Vagina (tissue), 2 donors: ENCODE data around the gene ALG8. TPM values are rescaled to one million over a fixed set of nuclear protein-coding genes. Genes with fewer than 3 reads are reported as not detected.

Experiments used
- DNase-seq, 2 donors: peaks; one replicate each; pipeline ENCODE4 v3.0.0-alpha.2; 2017; ENCODE audit errors: extremely low spot score in 2 of 2
- H3K27ac ChIP-seq: fragments of 200-600 bp; sonication (generic); one replicate; pipeline ENCODE4 v1.5.1; 2019
- H3K27me3 ChIP-seq: fragments of 200-600 bp; sonication (generic); one replicate; pipeline ENCODE4 v1.5.1; 2019
- H3K36me3 ChIP-seq, 2 donors: fragments of 200-600 bp; sonication (generic); one replicate each; pipeline ENCODE4 v1.5.1; 2017 to 2019
- H3K4me1 ChIP-seq: fragments of 200-600 bp; sonication (generic); one replicate; pipeline ENCODE4 v1.5.1; 2019
- H3K4me3 ChIP-seq, 2 donors: fragments of 200-600 bp; sonication (generic); 1 replicate in 1 of 2; 2 replicates in 1 of 2; pipeline ENCODE4 v1.5.1; 2016 to 2019
- H3K9me3 ChIP-seq: fragments of 200-600 bp; sonication (generic); one replicate; pipeline ENCODE4 v1.5.1; 2019
- POLR2A ChIP-seq, 2 donors: fragments of 450-650 bp; IDR thresholded peaks; one replicate each; pipeline ENCODE4 v1.6.1; 2017; ENCODE audit warnings: antibody characterized with exemption in 2 of 2, mild to moderate bottlenecking in 2 of 2, moderate library complexity in 2 of 2
- POLR2AphosphoS5 ChIP-seq, 2 donors: sonication (generic); formaldehyde crosslinking; IDR thresholded peaks; one replicate each; pipeline ENCODE4 v1.9.0; 2017; ENCODE audit warnings: antibody characterized with exemption in 2 of 2, mild to moderate bottlenecking in 2 of 2, low read depth in 1 of 2; ENCODE audit not compliant: insufficient read depth in 1 of 2
- intact Hi-C: fragments of 100-400 bp; cut with DNase I; formaldehyde crosslinking; loops from one replicate; pipeline ENCODE4 v1.15.1; 2023
- total RNA-seq: library from RNA; depleted of rRNA; stranded (reverse); fragments of >200 nt; gene quantifications from one replicate; pipeline ENCODE4 v1.2.3, GENCODE V29; 2016
- TF ChIP-seq, protein P1 (sequence below), 3 experiments: fragments of 450-650 bp in 2 of 3; fragments of 200-600 bp in 1 of 3; sonication (generic) in 1 of 3; IDR thresholded peaks; one replicate each; pipeline ENCODE4 v1.5.1; 2017 to 2019; ENCODE audit warnings: antibody characterized with exemption in 3 of 3, mild to moderate bottlenecking in 2 of 3, moderate library complexity in 2 of 3

ALG8 gene
- total RNA-seq, 1 donor from 2014 or later, result 20.9 TPM

DNA sequence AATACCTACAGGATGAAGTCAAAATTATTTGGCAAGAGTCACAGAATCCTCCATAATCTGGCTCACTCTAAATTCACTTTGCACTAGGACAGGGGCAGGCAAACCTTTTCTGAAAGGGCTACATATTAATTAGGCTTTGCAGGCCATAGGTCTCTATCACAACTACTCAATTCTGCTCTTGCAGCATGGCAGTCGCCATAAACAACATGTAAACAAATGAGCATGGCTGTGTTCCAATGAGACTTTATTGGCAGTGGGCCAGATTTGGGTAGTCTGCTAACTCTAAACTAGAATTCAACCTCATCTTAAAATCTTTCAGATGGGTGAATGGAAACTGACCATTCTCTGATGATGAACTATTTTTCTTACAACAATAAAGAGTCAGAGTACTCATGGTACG is 70.0 kb downstream of the ALG8 start:
- H3K4me3 ChIP-seq, result no peak overlapping the region
- intact Hi-C loops, result loop anchor here (10.0 kb wide), 1 partner anchor 115 kb away; the partner anchor contains the start of genes KCTD21 and USP35
- H3K27ac ChIP-seq, result no peak overlapping the region
- TF ChIP-seq POLR2AphosphoS5 (IDR thresholded peaks at IDR 0.05; ENCODE audit: insufficient read depth in 1 of 2, low read depth in 1 of 2) (no peak), POLR2A (IDR thresholded peaks at IDR 0.05) (no peak)
- TF ChIP-seq, protein P1, sequence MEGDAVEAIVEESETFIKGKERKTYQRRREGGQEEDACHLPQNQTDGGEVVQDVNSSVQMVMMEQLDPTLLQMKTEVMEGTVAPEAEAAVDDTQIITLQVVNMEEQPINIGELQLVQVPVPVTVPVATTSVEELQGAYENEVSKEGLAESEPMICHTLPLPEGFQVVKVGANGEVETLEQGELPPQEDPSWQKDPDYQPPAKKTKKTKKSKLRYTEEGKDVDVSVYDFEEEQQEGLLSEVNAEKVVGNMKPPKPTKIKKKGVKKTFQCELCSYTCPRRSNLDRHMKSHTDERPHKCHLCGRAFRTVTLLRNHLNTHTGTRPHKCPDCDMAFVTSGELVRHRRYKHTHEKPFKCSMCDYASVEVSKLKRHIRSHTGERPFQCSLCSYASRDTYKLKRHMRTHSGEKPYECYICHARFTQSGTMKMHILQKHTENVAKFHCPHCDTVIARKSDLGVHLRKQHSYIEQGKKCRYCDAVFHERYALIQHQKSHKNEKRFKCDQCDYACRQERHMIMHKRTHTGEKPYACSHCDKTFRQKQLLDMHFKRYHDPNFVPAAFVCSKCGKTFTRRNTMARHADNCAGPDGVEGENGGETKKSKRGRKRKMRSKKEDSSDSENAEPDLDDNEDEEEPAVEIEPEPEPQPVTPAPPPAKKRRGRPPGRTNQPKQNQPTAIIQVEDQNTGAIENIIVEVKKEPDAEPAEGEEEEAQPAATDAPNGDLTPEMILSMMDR (IDR thresholded peaks at IDR 0.05), result no peak
- no peak for DNase-seq
- H3K36me3 ChIP-seq, result peaks cover 0 to 25% of the 10 kb centered on the region in 2 donors
- no peaks in the 10 kb centered on the region for H3K9me3 ChIP-seq
- no peaks in the 10 kb centered on the region for H3K27me3 ChIP-seq
- H3K4me1 ChIP-seq, result peaks cover under 1% of the 10 kb centered on the region

DNA sequence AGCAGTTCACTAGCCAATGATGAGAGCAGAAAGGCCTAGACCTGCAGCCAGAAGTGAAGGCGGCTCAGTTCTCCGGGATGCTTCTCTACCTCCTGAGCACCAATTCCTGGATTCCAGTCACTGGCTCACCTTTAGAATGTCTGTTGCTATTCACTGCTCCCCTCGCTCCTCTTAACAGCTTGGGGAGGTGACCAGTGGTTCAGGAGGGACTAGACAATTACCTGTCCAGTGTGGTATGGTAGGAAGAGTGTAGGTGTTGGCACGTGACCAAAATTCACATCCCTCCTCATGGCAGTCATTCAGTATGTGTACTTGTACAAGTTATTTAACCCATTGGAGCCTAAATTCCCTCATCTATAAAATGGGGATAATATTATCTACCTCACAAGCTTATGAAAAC is 71.7 kb downstream of the ALG8 start:
- Histone ChIP-seq H3K4me1 (peaks cover 3% of the 10 kb centered on the region), H3K9me3 (no peaks in the 10 kb centered on the region), H3K4me3 (no peak overlapping the region), H3K27me3 (no peaks in the 10 kb centered on the region), H3K27ac (no peak overlapping the region), H3K36me3 (peaks cover 0 to 25% of the 10 kb centered on the region in 2 donors)
- no peak for DNase-seq
- TF ChIP-seq, protein P1 (IDR thresholded peaks at IDR 0.05), result no peak
- no peak for TF ChIP-seq POLR2AphosphoS5 (IDR thresholded peaks at IDR 0.05; ENCODE audit: insufficient read depth in 1 of 2, low read depth in 1 of 2)
- TF ChIP-seq POLR2A (IDR thresholded peaks at IDR 0.05), result no peak
- intact Hi-C loops, result loop anchor here (10.0 kb wide), 1 partner anchor 117 kb away; the partner anchor contains the start of genes KCTD21 and USP35

DNA sequence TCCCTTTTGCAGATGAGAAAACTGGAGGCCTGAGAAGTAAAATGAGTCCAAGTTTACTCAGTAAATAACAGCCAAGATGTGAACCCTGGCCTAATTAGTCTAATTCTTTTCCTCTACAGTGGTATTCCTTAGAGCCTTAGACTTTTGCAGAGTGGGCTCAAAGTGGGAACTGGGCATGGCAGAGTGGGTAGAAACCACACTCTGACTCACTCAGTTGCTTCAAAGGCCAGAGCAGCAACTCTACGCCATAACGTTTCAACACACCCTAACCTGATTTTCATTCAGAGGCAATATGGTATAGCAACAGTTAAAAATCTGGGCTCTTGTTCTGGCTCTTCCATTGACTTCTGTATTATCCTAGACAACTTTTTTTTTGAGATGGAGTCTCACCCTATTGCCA is 73.0 kb downstream of the ALG8 start:
- Histone ChIP-seq H3K36me3 (peaks cover 0 to 14% of the 10 kb centered on the region in 2 donors), H3K4me1 (peaks cover 12% of the 10 kb centered on the region), H3K27me3 (no peaks in the 10 kb centered on the region), H3K9me3 (no peaks in the 10 kb centered on the region), H3K27ac (no peak overlapping the region), H3K4me3 (no peak overlapping the region)
- DNase-seq, result no peak
- TF ChIP-seq POLR2A (IDR thresholded peaks at IDR 0.05) (no peak), POLR2AphosphoS5 (IDR thresholded peaks at IDR 0.05; ENCODE audit: insufficient read depth in 1 of 2, low read depth in 1 of 2) (no peak)
- TF ChIP-seq, protein P1 (IDR thresholded peaks at IDR 0.05), result no peak
- intact Hi-C loops, result loop anchor here (10.0 kb wide), 1 partner anchor 118 kb away; the partner anchor contains the start of genes KCTD21 and USP35

- H3K4me1 ChIP-seq, result peaks cover 15% of the 10 kb centered on the region
- intact Hi-C loops, result loop anchor here (10.0 kb wide), 1 partner anchor 120 kb away; the partner anchor contains the start of genes KCTD21 and USP35
- no peak overlapping the region for H3K27ac ChIP-seq
- H3K9me3 ChIP-seq, result no peaks in the 10 kb centered on the region
- no peak overlapping the region for H3K4me3 ChIP-seq
- H3K27me3 ChIP-seq, result no peaks in the 10 kb centered on the region
- TF ChIP-seq POLR2AphosphoS5 (IDR thresholded peaks at IDR 0.05; ENCODE audit: insufficient read depth in 1 of 2, low read depth in 1 of 2) (no peak), POLR2A (IDR thresholded peaks at IDR 0.05) (no peak)
- TF ChIP-seq, protein P1 (IDR thresholded peaks at IDR 0.05), result no peak
- H3K36me3 ChIP-seq, result peaks cover 0 to 12% of the 10 kb centered on the region in 2 donors
- DNase-seq, result no peak
Observed at GRCh38 chr11:78065203-78065602, 74.2 kb downstream of the ALG8 start.

DNA sequence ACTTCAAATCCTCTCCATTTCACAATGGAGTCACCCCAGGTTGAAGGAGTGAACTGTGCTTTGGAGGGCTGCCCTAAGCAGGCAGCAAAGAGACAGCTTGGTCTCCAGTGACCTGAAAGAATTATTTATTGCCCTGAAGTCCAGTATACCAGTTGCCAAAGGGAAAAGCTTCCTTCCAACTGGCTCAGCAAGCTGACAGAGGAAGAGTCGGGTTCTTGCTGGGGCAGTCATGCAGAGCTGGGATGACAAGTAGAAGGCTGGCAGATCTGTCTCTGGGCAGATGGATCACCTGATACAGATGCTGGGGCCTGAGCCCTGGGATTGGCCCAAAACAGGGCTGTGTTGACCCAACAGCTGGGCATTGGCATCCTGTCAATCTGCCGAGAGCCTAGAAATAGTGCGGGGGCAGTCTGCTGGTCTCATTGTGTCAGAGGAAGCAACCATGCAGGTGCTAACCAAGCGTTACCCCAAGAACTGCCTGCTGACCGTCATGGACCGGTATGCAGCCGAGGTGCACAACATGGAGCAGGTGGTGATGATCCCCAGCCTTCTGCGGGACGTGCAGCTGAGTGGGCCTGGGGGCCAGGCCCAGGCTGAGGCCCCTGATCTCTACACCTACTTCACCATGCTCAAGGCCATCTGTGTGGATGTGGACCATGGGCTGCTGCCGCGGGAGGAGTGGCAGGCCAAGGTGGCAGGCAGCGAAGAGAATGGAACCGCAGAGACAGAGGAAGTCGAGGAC is 75.8 kb downstream of the ALG8 start, which contains the start of gene THRSP:
Gene THRSP, plus strand, starts transcription at position 422 of the 742 bp plus-strand sequence. Its CDS starts 21 bp downstream, at position 443.
- DNase-seq, result no peak

More for the DNA sequence above, 75.8 kb downstream of the ALG8 start, which contains the start of gene THRSP:
- no peak for TF ChIP-seq POLR2A (IDR thresholded peaks at IDR 0.05)
- TF ChIP-seq, protein P1 (IDR thresholded peaks at IDR 0.05), result no peak
- TF ChIP-seq POLR2AphosphoS5 (IDR thresholded peaks at IDR 0.05; ENCODE audit: insufficient read depth in 1 of 2, low read depth in 1 of 2), result no peak
- H3K9me3 ChIP-seq, result no peaks in the 10 kb centered on the region
- no peaks in the 10 kb centered on the region for H3K36me3 ChIP-seq
- H3K4me3 ChIP-seq, result no peak within 1 kb of the TSS
- no peak within 1 kb of the TSS for H3K27ac ChIP-seq
- intact Hi-C loops, result loop anchor here (10.0 kb wide), 1 partner anchor 121 kb away; the partner anchor contains the start of genes KCTD21 and USP35
- H3K27me3 ChIP-seq, result no peaks in the 10 kb centered on the region
- peaks cover 15% of the 10 kb centered on the region for H3K4me1 ChIP-seq
